ENCODE results near the gene RPS19.

The RPS19 gene

GRCh38 chr19:41879080-41879479 is 19.0 kb downstream of the RPS19 start:
- no peak for DNase-seq (ENCODE audit: low spot score)

- no peak for DNase-seq (ENCODE audit: low spot score)
These were observed 19.7 kb downstream of the RPS19 start for GRCh38 chr19:41879670-41880328.

DNA sequence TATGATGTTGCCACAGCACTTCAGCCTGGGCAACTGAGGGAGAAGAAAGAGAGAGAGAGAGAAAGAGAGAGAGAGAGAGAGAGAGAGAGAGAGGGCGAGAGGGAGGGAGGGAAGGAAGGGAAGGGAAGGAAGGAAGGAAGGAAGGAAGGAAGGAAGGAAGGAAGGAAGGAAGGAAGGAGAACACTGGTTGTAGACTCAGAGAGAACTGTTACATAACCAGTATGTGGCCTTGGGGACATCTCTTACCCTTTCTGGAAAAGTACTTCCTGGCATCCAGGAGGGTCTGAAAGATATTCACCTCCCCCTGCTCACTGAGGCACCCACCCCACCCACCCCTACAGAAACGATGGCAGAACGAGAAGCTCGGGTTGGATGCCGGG is 20.3 kb downstream of the RPS19 start:
- no peak for DNase-seq (ENCODE audit: low spot score)

DNA sequence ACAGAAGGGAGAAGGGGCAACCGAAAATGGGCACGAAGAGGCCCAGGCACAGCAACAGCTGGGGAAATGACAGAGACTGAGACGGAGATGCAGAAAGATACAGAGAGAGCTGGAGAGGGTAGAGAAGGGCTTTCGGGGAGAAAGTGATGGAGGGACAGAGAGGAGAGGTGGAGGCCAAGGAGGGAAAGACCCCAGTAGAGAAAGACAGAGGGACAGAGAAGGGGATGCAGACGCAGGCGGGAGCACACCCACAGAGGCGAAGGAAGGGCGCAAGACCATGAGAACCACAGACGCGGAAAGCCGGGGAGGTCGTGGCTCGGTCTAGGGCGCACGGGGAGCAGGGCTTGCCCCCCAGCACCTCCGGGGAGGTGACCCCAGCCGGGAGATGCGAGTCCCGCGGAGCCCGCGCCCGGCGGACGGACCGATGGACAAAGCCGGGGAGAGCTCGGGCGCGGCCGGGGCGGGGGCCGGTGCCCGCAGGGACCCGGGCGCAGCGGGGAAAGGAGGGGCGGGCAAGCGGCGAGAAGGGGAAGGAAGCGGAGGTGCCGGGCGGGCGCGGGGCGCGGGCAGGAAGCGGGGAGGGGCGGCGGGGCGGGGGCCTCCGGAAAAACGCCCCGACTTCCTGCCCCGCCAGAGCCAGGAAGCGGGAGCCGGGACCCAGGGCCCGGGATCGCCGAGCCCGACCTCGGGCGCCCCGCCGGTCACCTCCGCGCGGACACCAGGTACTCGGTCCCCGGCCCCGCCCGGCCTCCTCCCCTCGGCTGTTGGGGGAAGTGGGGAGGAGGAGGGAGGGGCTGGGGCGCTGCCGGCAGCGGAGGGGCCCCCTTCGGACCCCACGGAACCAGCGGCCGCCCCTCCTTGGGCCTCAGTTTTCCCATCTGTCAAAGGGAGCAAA is 22.8 kb downstream of the RPS19 start, which contains the start of gene ARHGEF1:
TSS of gene ARHGEF1 (plus strand) at position 617 of the 895 bp plus-strand sequence. CDS start 4,899 bp downstream, outside the sequence.
- DNase-seq (ENCODE audit: low spot score), result peak; percentile 53

GRCh38 chr19:41883463-41883820 is 23.4 kb downstream of the RPS19 start:
- DNase-seq (ENCODE audit: low spot score), result no peak

DNA sequence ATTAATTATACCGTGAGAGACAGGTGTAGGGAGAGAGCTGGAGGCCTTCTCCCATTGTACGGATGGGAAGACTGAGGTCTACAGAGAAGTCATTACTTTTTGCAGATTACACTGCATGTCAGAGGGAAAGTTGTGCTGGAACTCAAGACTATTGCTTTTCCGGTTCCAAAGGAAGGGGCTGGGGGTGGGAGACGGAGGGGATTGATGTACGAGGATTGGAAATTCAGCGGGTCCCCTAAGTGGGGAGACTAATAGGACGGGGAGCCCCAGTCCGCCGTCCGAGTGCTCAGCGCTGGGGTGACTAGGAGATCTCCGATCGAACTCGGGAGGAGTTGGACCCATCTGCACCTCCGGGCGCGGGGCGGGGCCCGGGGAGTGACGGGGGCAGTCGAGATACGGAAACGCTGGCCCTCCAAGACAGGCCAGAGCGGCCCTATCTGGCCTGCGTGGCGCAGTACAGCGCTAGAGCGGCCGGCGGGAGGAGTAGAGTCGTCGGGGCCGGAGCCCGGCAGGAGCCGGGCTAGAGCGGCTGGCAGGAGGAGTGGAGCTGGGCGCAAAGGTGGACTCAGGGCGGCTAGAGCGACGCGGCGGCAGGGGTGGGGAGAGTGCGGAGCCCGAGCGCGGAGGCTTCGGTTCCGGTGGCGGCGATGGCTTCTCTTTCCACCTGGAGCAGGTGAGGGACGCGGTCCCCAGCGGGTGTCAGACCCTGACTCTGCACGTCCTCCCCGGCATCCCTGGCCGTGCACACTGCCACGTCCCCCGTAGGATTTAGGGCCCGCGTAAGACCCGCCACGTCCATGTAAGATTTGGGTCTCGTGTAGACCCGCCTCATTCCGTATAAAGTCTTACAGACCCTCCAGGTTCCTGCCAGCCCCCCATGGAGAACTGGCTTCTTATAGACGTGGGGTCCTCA is 24.0 kb downstream of the RPS19 start:
- DNase-seq (ENCODE audit: low spot score), result peak; percentile 99

DNA sequence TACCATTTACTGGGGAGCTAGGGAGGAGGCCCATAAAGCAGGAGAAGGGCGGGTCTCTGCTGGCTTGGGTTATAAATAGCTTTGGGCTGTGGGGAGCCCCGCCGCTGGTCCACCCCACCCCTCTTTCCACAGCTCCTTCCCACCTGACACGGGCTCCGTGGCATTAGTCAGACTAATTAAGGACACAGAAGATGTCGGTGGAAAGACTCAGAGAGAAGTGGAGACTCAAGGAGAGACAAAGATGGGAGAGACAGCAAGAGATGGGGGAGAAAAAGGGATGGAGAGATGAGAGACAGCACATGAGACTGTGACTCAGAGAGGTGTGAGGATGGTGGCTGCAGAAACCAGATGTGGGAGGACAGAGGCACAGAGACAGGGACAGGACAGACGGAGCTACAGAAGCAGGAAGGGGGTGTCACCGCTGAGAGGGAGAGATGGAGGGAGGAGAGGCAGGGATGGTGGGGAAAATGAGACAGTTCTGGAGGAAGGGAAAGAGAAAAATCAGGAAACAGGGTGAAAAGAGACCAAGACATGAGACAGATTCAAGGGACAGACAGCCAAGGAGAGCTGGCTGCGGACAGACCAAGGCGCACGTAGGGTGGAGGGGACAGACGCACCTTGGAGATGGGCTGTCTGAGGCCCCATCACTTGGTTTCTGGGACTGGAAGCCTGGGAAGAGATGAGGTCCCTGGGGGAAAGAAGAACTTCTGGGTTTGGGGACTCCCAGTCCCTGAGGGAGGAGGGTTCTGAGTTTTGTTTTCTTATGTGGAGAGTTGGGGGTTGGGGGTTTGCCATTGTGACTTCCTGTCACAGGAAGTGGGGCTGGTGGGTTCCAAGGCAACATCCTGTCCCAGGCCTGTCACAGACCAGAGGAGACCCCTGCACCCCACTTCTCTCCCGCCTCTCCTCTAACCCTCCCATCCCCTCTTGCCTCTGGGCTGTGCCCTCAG is 27.0 kb downstream of the RPS19 start:
- no peak for DNase-seq (ENCODE audit: low spot score)

- no peak for DNase-seq (ENCODE audit: low spot score)
These were observed 27.8 kb downstream of the RPS19 start for GRCh38 chr19:41887711-41888382.

GRCh38 chr19:41888926-41889325 is 28.9 kb downstream of the RPS19 start:
- no peak for DNase-seq (ENCODE audit: low spot score)

GRCh38 chr19:41889896-41890295 is 29.8 kb downstream of the RPS19 start:
- no peak for DNase-seq (ENCODE audit: low spot score)

- no peak for DNase-seq (ENCODE audit: low spot score)
These were observed 30.9 kb downstream of the RPS19 start for GRCh38 chr19:41890936-41891335.

DNA sequence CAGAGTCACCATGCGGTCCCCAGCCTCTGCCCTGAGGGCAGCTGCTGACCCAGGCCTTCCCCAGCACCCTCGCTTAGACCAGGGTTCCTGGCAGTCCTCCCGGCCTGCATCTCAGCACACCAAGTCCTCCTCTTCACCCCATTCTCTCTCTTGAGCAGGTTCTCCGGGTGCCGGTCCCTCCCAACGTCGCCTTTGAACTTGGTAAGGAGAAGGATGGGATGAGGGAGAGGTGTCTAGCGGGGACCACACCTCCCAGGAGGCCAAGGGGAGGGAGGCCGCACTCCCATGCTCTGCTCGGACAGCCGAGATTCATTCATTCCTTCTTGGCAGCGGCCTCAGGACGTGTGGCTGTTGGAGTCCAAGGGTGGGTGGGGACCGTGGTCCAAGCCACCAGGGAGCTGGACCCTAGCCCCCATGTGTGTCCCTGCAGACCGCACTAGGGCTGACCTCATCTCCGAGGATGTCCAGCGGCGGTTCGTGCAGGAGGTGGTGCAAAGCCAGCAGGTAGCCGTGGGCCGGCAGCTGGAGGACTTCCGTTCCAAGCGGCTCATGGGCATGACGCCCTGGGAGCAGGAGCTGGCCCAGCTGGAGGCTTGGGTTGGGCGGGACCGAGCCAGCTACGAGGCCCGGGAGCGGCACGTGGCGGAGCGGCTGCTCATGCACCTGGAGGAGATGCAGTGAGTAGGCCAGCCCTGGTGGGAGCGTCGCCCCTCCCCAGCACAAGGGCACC is 32.3 kb downstream of the RPS19 start:
- no peak for DNase-seq (ENCODE audit: low spot score)

DNA sequence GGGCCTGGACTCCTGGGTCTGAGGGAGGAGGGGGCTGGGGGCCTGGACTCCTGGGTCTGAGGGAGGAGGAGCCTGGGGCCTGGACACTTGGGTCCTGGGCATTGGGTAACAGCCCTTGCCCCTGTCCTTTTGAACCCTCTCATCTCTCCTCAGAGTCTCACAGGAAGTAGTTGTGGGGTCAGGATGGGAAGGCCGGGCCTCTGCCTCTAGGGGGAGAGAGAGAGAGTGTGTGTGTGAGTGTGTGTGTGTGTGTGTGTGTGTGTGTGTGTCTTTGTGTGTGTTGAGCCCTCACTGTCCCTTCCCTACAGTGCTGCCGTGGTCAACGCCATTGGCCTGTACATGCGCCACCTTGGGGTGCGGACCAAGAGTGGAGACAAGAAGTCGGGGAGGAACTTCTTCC is 33.8 kb downstream of the RPS19 start:
- DNase-seq (ENCODE audit: low spot score), result no peak

GRCh38 chr19:41894350-41894749 is 34.3 kb downstream of the RPS19 start:
- no peak for DNase-seq (ENCODE audit: low spot score)

GRCh38 chr19:41895745-41896580 is 35.9 kb downstream of the RPS19 start:
- no peak for DNase-seq (ENCODE audit: low spot score)

GRCh38 chr19:41896581-41896942 is 36.5 kb downstream of the RPS19 start:
- no peak for DNase-seq (ENCODE audit: low spot score)

GRCh38 chr19:41897181-41897580 is 37.1 kb downstream of the RPS19 start:
- DNase-seq (ENCODE audit: low spot score), result no peak

DNA sequence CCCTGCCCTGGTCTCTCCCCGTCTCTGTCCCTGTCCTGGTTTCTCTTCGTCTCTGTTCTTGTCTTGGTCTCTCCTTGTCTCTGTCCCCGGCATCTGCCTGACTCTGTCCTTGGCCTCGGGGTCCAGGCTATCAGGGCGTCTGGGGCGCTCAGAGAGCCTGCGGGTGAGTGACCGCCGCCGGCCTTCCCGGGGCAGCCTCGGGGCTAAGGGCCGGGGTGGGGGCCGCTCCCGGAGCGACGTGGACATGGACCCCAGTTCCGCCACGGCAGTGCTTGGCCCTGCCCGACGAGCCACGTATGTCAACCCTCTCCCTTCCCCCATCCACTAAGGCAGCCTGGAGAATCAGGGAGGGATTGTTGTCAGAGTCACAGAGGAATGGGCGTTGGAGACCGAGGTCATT is 37.8 kb downstream of the RPS19 start:
- DNase-seq (ENCODE audit: low spot score), result no peak

DNA sequence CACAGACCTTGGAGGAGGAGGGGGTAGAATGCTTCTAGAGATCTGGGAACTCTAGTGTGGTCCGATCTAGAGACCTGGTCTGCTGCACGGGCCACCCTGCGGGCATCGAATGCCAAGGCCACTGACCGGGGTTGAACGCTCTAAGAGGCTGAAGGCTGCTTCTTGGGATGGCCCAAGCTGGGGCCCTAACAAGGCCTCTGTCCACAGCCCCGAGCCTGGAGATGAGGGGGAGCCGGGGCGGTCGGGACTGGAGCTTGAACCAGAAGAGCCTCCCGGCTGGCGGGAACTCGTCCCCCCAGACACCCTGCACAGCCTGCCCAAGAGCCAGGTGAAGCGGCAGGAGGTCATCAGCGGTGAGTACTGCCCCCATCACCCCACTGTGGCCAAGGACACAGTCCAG is 38.2 kb downstream of the RPS19 start:
- DNase-seq (ENCODE audit: low spot score), result no peak
